K562 (cell line): ENCODE measurements around the gene TIMM17A. TPM values are rescaled to one million over a fixed set of nuclear protein-coding genes. Genes with fewer than 3 reads are reported as not detected.

ENCODE experiments used
- BRCA1 ChIP-seq, 2 experiments: fragments of 450-650 bp in 1 of 2; sonication (generic) in 1 of 2; formaldehyde crosslinking in 1 of 2; IDR thresholded peaks; 2 replicates each; pipeline versions ENCODE4 v1.5.0 to v1.6.1; 2017 to 2020; ENCODE audit warnings: mild to moderate bottlenecking in 1 of 2, missing genetic modification reagents in 1 of 2
- EP400 ChIP-seq: fragments of 450-650 bp; IDR thresholded peaks from 2 replicates; pipeline ENCODE4 v1.6.1; 2017; ENCODE audit warnings: antibody characterized with exemption, mild to moderate bottlenecking, moderate library complexity
- EWSR1 ChIP-seq: fragments of 450-650 bp; IDR thresholded peaks from 2 replicates; pipeline ENCODE4 v1.6.1; 2018; ENCODE audit warnings: borderline replicate concordance, mild to moderate bottlenecking, low read depth, moderate library complexity; ENCODE audit not compliant: partially characterized antibody
- FOXA1 ChIP-seq: fragments of 450-650 bp; IDR thresholded peaks from 2 replicates; pipeline ENCODE4 v1.6.1; 2016; ENCODE audit warnings: mild to moderate bottlenecking, borderline replicate concordance
- HDAC2 ChIP-seq: fragments of 450-650 bp; IDR thresholded peaks from 2 replicates; pipeline ENCODE4 v1.6.1; 2016; ENCODE audit warnings: mild to moderate bottlenecking
- ILK ChIP-seq: fragments of 450-650 bp; IDR thresholded peaks from 2 replicates; pipeline ENCODE4 v1.6.1; 2016; ENCODE audit warnings: missing genetic modification characterization, low read depth, mild to moderate bottlenecking, missing compliant biosample characterization, moderate library complexity, borderline replicate concordance
- KAT7 ChIP-seq: sonication (generic); formaldehyde crosslinking; IDR thresholded peaks from 2 replicates; pipeline ENCODE4 v1.8.0; 2022; ENCODE audit warnings: missing genetic modification reagents, mild to moderate bottlenecking, borderline replicate concordance
- LCOR ChIP-seq: sonication (generic); formaldehyde crosslinking; IDR thresholded peaks from 2 replicates; pipeline ENCODE4 v1.8.0; 2022; ENCODE audit warnings: mild to moderate bottlenecking, missing genetic modification reagents
- RBBP5 ChIP-seq: fragments of 200-600 bp; sonication (generic); IDR thresholded peaks from 2 replicates; pipeline ENCODE4 v1.6.1; 2012; ENCODE audit warnings: borderline replicate concordance, mild to moderate bottlenecking, low read length, control low read depth, inconsistent platforms; ENCODE audit not compliant: insufficient read depth, poor library complexity, severe bottlenecking
- RBFOX2 ChIP-seq: fragments of 200-400 bp; formaldehyde crosslinking; IDR thresholded peaks from 2 replicates; pipeline ENCODE4 v1.6.1; 2017; ENCODE audit warnings: low read depth, mild to moderate bottlenecking, low read length, moderate library complexity
- SMARCA4 ChIP-seq: fragments of 450-650 bp; IDR thresholded peaks from 2 replicates; pipeline ENCODE4 v1.6.1; 2016
- TGIF2 ChIP-seq: sonication (generic); formaldehyde crosslinking; IDR thresholded peaks from 2 replicates; pipeline ENCODE4 v1.8.1; 2022; ENCODE audit warnings: mild to moderate bottlenecking, missing genetic modification reagents, moderate library complexity
- ZBED1 ChIP-seq: IDR thresholded peaks from 2 replicates; pipeline ENCODE4 v1.6.1; 2014
- ZNF316 ChIP-seq: fragments of 450-650 bp; IDR thresholded peaks from 2 replicates; pipeline ENCODE4 v1.6.1; 2016
- polyA plus RNA-seq, 8 experiments: library from polyadenylated mRNA; depleted of rRNA in 4 of 8; stranded (reverse) in 5 of 8; unstranded in 3 of 8; fragments of >200 nt; fragmentation: Nextera tagmentation in 2 of 8; fragmentation: Illumina TruSeq in 1 of 8; extraction: Ambion mirVana in 2 of 8; extraction: Trizol in 1 of 8; gene quantifications; 2 replicates each; pipeline versions ENCODE4 v1.2.1 to v1.2.3, GENCODE V29; 2011 to 2014; ENCODE audit warnings: inconsistent platforms in 1 of 8, missing spikeins in 1 of 8
- total RNA-seq, 7 experiments: library from RNA; depleted of rRNA in 6 of 7; stranded (reverse); fragments of >200 nt in 6 of 7; fragmentation: Illumina TruSeq in 2 of 7; extraction: Trizol in 2 of 7; gene quantifications; 2 replicates each; pipeline versions ENCODE4 v1.2.1 to v1.2.3, GENCODE V29; 2011 to 2021; ENCODE audit warnings: low replicate concordance in 1 of 7
- TF ChIP-seq, protein P1 (sequence below): sonication (generic); formaldehyde crosslinking; IDR thresholded peaks from 2 replicates; pipeline ENCODE4 v1.8.1; 2023; ENCODE audit warnings: mild to moderate bottlenecking, missing genetic modification reagents, moderate library complexity
- TF ChIP-seq, protein P2 (sequence below): sonication (generic); formaldehyde crosslinking; IDR thresholded peaks from 2 replicates; pipeline ENCODE4 v1.8.1; 2023; ENCODE audit warnings: mild to moderate bottlenecking, missing genetic modification reagents
- TF ChIP-seq, protein P3 (sequence below), 2 experiments: fragments of 450-650 bp; IDR thresholded peaks; 2 replicates each; pipeline ENCODE4 v1.6.1; 2018; ENCODE audit warnings: mild to moderate bottlenecking in 2 of 2, low read depth in 1 of 2; ENCODE audit not compliant: partially characterized antibody in 2 of 2
- TF ChIP-seq, protein P4 (sequence below), 2 experiments: fragments of 250-450 bp in 1 of 2; fragments of 450-650 bp in 1 of 2; sonication (Bioruptor Pico) in 1 of 2; IDR thresholded peaks; 2 replicates each; pipeline versions ENCODE4 v1.6.1 to v1.8.0; 2016 to 2021; ENCODE audit warnings: mild to moderate bottlenecking in 2 of 2, moderate library complexity in 2 of 2, missing compliant biosample characterization in 1 of 2, missing genetic modification characterization in 1 of 2
- TF ChIP-seq, protein P5 (sequence below): sonication (generic); formaldehyde crosslinking; IDR thresholded peaks from 2 replicates; pipeline ENCODE4 v1.8.1; 2023; ENCODE audit warnings: mild to moderate bottlenecking, missing genetic modification reagents

The TIMM17A gene
- total and polyA plus RNA-seq, 9 of the 15 experiments (the other 6 are each of a cell fraction or from before 2014, with no cell fraction given) = 116 to 744 (median 180) TPM

DNA sequence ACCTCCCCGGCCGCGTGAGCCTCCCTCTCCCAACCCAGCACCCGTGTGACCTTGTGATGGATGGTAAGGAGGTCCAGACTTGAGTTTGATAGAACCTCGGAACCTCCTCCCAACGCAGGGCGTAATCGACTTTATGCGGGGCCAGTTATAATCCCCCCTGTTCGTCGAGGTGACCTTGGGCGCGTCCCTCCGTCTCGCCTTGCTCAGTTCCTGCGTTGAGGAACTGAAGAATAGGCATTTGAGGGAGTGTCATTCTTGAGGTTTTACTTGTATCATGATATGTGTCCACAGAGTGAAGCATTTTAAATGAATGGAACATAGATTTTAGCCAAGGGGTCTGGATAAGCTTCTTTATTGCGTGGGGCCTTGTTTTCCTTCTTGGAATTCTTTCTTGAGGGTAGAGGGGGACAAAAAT, 433 bp downstream of the TIMM17A start (continued):
- TF ChIP-seq, protein P1, sequence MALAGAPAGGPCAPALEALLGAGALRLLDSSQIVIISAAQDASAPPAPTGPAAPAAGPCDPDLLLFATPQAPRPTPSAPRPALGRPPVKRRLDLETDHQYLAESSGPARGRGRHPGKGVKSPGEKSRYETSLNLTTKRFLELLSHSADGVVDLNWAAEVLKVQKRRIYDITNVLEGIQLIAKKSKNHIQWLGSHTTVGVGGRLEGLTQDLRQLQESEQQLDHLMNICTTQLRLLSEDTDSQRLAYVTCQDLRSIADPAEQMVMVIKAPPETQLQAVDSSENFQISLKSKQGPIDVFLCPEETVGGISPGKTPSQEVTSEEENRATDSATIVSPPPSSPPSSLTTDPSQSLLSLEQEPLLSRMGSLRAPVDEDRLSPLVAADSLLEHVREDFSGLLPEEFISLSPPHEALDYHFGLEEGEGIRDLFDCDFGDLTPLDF (CRISPR knock-in tag) = 0 out of 2 replicates have a peak, but pooled peaks have one; percentile 26
- TF ChIP-seq EWSR1 (no peak), ILK (tag) (no peak), TGIF2 (CRISPR knock-in tag) (no peak; the same call in 1 of the 2 replicates), KAT7 (peak; percentile 98; the same call in 1 of the 2 replicates), BRCA1 (IDR thresholded peaks at IDR 0.05) (no peak), BRCA1 (CRISPR knock-in tag; IDR thresholded peaks at IDR 0.05) (no peak), HDAC2 (no peak), RBBP5 (peak; percentile 49), EP400 (peak; percentile 82; the same call in 1 of the 2 replicates), SMARCA4 (0 out of 2 replicates have a peak, but pooled peaks have one; percentile 11), ZNF316 (0 out of 2 replicates have a peak, but pooled peaks have one; percentile 0), LCOR (CRISPR knock-in tag) (peak; percentile 2; the same call in 1 of the 2 replicates), ZBED1 (no peak), RBFOX2 (peak; percentile 90), FOXA1 (no peak)
- TF ChIP-seq, protein P2, sequence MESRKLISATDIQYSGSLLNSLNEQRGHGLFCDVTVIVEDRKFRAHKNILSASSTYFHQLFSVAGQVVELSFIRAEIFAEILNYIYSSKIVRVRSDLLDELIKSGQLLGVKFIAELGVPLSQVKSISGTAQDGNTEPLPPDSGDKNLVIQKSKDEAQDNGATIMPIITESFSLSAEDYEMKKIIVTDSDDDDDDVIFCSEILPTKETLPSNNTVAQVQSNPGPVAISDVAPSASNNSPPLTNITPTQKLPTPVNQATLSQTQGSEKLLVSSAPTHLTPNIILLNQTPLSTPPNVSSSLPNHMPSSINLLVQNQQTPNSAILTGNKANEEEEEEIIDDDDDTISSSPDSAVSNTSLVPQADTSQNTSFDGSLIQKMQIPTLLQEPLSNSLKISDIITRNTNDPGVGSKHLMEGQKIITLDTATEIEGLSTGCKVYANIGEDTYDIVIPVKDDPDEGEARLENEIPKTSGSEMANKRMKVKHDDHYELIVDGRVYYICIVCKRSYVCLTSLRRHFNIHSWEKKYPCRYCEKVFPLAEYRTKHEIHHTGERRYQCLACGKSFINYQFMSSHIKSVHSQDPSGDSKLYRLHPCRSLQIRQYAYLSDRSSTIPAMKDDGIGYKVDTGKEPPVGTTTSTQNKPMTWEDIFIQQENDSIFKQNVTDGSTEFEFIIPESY (CRISPR knock-in tag) = no peak
- TF ChIP-seq, protein P3, sequence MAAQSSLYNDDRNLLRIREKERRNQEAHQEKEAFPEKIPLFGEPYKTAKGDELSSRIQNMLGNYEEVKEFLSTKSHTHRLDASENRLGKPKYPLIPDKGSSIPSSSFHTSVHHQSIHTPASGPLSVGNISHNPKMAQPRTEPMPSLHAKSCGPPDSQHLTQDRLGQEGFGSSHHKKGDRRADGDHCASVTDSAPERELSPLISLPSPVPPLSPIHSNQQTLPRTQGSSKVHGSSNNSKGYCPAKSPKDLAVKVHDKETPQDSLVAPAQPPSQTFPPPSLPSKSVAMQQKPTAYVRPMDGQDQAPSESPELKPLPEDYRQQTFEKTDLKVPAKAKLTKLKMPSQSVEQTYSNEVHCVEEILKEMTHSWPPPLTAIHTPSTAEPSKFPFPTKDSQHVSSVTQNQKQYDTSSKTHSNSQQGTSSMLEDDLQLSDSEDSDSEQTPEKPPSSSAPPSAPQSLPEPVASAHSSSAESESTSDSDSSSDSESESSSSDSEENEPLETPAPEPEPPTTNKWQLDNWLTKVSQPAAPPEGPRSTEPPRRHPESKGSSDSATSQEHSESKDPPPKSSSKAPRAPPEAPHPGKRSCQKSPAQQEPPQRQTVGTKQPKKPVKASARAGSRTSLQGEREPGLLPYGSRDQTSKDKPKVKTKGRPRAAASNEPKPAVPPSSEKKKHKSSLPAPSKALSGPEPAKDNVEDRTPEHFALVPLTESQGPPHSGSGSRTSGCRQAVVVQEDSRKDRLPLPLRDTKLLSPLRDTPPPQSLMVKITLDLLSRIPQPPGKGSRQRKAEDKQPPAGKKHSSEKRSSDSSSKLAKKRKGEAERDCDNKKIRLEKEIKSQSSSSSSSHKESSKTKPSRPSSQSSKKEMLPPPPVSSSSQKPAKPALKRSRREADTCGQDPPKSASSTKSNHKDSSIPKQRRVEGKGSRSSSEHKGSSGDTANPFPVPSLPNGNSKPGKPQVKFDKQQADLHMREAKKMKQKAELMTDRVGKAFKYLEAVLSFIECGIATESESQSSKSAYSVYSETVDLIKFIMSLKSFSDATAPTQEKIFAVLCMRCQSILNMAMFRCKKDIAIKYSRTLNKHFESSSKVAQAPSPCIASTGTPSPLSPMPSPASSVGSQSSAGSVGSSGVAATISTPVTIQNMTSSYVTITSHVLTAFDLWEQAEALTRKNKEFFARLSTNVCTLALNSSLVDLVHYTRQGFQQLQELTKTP (IDR thresholded peaks at IDR 0.05; ENCODE audit: low read depth in 1 of 2, partially characterized antibody in 2 of 2) = peak in 1 of 2 experiments; percentile 66
- TF ChIP-seq, protein P4, sequence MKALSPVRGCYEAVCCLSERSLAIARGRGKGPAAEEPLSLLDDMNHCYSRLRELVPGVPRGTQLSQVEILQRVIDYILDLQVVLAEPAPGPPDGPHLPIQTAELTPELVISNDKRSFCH (CRISPR knock-in tag; IDR thresholded peaks at IDR 0.05) = no peak
- TF ChIP-seq, protein P4 (tag; IDR thresholded peaks at IDR 0.05) = peak; percentile 28; the same call in 1 of the 2 replicates
- TF ChIP-seq, protein P5, sequence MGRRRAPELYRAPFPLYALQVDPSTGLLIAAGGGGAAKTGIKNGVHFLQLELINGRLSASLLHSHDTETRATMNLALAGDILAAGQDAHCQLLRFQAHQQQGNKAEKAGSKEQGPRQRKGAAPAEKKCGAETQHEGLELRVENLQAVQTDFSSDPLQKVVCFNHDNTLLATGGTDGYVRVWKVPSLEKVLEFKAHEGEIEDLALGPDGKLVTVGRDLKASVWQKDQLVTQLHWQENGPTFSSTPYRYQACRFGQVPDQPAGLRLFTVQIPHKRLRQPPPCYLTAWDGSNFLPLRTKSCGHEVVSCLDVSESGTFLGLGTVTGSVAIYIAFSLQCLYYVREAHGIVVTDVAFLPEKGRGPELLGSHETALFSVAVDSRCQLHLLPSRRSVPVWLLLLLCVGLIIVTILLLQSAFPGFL (CRISPR knock-in tag) = 0 out of 2 replicates have a peak, but pooled peaks have one; percentile 87
